GM19193 (cell line): ENCODE data around the gene ZNF593.

Experiments used
- POLR2A ChIP-seq: IDR thresholded peaks from 4 replicates; pipeline ENCODE4 v1.6.1; 2011; ENCODE audit not compliant: insufficient read depth, insufficient read length; ENCODE audit errors: extremely low read depth

Gene ZNF593

DNA sequence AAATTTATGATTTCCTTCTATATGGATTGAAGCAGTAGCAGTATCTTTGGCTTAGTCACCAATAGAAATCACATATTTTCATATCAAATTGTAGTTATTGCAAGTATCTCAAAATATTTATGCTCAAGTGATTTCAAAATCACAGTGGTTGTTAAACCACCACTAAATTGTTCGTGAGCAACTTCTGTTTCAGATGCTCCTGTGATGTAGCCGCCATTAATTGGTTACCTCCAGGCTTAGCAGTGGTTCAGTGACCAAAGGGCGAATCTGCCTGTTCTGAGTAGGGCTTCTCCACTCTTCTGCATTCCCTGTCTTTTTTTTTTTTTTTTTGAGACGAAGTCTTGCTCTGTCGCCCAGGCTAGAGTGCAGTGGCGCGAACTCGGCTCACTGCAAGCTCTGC lies 5.6 kb downstream of the ZNF593 start:
- no peak for TF ChIP-seq POLR2A

DNA sequence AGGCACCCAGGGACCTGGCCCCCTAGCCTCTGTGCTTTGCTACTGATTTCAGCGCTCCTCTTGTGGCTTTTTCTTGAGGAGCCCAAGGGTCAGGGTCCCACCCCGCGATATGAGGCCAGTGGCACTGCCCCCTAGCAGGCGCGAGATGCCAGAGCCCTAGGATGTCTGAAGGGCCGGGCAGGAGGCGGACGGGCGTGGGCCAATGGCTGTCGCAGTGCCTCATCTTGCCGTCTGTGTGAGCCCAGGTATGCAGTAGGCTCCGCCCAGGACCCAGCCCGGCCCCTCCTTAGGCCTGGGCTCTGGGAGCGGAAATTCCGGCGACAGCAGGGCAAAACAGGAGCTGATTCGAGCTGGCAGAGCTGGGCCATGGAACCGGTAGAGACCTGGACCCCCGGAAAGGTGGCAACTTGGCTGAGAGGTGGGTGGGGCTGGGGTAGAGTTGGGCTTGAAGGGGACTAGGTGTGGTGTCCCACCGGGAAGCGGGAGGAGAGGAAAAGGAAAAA lies 7.5 kb downstream of the ZNF593 start, which contains the start of gene CNKSR1:
Gene CNKSR1, plus strand, starts transcription at position 310 of the 503 bp plus-strand sequence. Its CDS starts 57 bp downstream, at position 367.
- TF ChIP-seq POLR2A = no peak

DNA sequence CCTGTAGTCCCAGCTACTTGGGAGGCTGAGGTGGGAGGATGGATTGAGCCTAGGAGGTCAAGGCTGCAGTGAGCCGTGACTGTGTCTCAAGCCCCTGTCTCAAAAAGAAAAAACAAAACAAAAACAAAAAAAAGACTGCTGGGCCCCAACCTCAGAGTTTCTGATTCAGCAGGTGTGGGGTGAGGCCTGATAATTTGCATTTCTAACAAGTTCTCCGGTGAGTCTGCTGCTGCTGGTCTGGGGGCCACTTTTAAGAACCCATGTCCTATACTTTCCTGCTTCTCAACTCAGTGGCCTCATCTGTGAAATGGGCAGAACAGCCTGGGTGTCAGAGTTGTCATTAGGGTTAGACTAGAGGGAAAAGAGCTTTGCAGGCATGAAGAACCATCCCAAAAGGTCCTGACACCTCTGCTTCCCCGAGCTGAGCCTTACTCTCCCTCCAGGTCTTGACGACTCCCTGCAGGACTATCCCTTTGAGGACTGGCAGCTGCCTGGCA lies 10.3 kb downstream of the ZNF593 start:
- no peak for TF ChIP-seq POLR2A

DNA sequence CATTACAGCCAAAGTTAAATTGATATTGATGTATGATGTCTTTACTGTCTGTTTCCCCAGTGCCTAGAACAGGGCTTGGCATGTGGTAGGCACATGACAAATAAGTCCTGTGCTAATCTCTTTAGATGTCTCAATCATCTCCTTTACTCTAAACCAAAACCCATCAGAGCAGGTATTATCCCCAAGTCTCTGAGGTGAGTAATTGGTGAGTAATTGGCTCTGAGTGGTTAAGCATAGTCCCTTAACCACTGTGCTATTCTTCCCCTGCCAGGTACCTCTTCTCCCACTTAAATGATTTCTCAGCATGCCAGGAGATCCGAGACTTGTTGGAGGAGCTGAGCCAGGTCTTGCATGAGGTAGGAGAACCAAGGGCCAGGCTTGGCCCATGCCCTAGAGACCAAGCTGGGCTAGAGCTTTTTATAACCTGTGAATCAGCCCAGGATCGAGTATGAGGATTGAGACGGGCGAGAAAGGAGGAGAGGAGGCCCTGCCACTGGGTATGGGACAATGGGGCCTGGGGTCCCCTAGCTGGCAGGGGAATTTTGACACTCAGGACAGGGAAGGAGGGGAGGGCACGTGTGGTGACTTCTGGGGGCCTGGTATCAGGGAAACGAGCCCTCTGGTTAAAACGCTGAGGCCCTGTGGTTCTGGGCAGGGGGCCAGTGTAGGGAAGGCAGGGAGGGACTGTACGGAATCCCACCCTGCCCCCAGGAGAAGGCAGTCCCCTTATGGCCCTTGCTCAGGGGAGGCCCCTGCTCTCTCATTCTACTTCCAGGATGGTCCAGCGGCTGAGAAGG lies 12.1 kb downstream of the ZNF593 start:
- no peak for TF ChIP-seq POLR2A

DNA sequence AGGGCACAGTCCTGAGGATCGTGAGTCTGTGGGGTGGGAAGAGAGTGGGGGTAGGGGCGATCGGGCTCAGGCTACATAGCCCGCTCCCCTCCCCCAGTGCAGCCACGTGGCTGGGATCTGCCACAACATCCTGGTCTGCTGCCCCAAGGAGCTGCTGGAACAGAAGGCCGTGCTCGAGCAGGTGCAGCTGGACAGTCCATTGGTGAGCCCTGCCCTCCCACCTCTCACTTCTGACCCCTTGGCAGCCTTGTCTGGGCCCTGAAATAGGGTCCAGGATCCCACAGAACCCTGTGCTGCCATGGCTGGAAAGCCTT lies 12.6 kb downstream of the ZNF593 start:
- TF ChIP-seq POLR2A = no peak

DNA sequence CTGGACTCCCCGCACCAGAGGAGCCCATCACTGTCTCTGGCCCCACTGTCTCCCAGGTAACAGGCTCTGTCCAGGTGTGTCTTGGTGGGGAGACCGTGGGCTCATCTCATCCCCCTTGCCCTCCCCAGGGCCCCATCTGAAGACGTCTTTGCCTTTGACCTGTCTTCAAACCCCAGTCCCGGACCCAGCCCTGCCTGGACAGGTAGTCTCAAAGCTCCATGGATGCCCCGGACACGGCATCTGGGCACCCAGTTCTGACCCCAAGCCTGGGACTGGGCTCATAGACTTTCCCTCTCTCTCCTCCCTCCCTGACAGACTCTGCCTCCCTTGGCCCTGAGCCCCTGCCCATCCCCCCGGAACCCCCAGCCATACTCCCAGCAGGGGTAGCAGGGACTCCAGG lies 14.4 kb downstream of the ZNF593 start:
- no peak for TF ChIP-seq POLR2A

DNA sequence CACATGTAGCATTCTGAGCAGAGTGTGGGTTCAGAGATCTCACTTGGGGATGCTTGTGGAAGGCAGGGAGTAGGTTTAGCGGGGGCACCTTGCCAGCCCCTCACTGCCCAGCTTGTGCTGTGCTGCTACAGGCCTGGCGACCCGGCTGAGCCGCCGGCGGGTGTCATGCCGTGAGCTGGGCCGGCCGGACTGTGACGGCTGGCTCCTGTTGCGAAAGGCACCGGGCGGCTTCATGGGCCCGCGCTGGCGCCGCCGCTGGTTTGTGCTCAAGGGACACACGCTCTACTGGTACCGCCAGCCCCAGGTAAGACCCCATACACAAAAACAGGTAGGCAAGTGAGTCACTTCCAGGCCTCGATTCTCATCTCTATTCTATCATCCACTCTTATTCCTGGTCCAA lies 15.2 kb downstream of the ZNF593 start:
- TF ChIP-seq POLR2A = no peak

DNA sequence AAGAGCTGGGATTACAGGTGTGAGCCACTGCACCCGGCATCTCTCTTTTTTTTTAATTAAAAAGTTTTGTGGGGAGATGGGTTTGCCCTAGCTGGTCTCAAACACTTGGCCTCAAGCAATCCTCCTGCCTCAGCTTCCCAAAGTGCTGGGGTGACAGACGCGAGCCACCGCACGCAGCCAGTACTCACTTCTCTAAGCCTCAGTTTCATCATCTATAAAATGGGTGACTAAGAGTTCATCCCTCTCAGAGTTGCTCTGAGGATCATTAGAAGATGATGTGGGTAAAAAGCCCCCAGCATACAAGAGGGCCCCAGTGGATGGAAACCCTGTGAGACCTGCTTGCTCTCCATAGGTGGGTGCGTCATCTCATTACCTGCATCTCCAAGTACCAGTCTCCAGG lies 18.2 kb downstream of the ZNF593 start:
- TF ChIP-seq POLR2A = no peak

DNA sequence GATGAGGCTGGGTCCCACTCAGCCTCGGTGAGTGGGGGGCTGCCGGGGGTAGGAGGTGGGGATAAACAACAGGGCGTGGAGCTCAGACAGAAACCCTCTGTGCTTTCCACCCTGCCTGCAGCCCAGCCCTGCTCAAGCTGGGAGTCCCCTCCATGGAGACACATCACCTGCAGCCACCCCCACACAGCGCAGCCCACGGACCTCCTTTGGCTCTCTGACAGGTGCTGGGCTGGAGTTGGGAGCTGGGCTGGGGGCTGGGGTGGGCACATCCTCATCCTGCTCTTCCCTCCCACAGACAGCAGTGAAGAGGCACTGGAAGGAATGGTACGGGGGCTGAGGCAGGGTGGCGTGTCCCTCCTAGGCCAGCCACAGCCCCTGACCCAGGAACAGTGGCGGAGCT lies 18.8 kb downstream of the ZNF593 start:
- TF ChIP-seq POLR2A = no peak

DNA sequence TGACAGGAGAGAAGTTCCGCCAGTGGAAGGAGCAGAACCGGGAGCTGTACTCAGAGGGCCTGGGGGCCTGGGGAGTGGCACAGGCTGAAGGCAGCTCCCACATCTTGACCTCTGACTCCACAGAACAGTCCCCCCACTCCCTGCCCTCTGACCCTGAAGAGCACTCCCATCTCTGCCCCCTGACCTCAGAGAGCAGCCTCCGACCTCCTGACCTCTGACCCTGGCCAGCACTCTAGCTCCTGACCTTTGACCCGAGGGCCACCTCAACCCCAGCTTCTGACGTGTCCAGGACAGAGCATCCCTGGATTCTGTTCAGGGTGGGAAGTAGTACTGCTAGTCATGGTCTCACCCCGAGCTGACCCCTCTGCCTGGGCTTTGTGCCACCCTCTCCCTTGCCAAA lies 19.6 kb downstream of the ZNF593 start:
- no peak for TF ChIP-seq POLR2A

DNA sequence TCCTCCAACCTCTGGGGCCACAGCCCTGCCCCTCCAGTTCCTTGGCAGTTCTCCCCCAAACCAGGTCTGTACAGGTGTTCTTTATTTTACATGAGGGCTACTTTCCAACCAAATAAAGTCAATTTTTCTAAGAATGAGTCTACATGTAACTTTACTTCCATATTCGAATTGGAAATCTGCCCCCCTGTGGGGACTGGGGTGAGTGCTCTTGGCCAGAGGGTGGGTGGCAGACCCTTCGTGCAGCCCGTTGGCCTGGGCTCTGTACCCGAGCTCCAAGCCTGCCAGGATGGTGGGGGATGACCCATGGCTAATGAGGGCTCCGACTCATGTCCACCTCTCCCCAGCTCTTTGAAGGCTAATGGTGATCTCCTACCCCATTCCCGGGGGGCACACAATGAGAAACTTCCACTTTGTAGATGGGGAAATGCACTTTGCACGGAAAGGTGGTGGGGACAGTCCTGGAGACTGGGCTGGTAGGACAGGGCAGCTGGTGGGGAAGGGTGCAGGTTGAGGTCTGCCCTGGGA lies 20.1 kb downstream of the ZNF593 start:
- TF ChIP-seq POLR2A = no peak

DNA sequence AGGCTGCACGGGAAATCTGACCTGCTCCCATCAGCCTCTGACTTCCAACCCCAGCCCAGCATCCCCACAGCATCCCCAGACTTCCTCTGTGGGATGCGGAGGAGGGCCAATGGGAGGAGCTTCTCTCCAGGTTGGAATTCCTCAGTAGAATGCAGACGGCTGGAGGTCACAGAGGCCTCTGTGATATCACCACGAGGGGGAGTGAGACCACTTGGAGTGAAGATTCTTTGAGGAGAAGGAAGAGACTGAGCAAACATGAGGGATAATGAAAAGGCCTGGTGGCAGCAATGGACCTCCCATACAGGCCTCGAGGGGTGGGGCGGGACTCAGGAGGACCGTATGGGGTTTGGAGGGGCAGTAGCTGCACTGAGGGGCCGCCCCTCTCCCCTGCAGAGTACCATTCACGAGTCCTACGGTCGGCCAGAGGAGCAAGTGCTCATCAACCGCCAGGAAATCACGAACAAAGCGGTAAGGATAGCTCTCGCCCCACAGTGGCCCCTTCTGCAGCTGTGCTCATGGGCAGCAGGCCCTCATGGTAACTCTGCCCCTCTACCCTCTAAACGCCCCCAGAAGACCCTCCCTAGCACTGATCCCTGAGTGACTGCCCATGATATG lies 20.8 kb downstream of the ZNF593 start, which contains the start of gene CATSPER4:
Gene CATSPER4, plus strand, starts transcription at position 230 of the 615 bp plus-strand sequence. Its CDS starts 26 bp downstream, at position 256.
- TF ChIP-seq POLR2A = no peak

DNA sequence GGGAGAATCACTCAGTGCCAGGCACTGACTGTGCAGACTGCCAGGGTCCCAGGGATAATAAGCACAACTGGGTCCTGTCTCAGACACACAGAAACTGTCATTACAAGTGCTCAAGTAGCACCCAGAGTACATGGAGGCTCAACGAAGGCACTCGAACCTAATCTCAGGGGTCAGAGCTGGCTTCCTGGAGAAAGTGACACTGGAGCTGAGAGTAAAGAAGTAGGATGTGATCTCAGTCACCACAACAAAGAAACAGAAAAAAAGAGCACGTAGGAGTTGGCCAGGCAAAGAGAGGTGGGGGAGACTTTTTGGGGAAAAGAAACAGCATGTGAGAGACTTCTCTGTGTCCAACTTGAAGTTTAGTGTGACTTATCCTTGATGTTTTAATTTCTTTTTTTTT lies 22.0 kb downstream of the ZNF593 start:
- no peak for TF ChIP-seq POLR2A

DNA sequence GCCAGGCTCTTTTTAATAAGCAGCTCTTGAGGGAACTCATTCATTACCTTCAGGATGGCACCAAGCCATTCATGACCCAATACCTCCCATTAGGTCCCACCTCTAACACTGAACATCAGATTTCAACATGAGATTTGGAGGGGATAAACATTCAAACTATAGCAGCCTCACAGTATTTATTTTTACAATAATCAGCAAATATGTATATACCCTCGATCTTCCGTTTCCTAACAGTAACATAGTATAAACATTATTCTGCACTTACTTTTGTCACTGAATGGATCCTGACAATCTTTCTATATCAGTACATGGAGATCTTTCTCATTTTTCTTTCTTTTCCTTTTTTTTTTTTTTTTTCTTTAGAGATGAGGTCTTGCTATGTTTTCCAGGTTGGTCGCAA lies 26.1 kb downstream of the ZNF593 start:
- no peak for TF ChIP-seq POLR2A

DNA sequence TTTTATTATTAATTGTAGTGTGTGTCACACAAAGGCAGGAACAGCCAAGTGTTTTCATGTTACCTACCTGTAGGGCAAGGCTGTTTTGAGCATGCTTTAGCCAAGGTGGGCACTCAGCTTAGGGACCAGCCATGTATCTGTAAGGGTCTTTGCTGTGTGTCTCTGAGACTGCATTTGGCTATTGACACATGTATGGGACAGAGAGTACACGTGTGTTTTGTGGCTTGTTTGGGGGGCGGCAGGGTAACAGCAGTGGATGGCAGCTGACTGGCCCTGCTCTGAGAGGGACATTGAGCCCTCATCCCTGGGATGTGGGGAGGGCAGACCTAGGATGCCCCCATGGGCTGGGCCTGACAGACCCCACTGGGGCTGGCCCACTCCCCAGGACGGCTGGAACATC lies 27.6 kb downstream of the ZNF593 start:
- no peak for TF ChIP-seq POLR2A

DNA sequence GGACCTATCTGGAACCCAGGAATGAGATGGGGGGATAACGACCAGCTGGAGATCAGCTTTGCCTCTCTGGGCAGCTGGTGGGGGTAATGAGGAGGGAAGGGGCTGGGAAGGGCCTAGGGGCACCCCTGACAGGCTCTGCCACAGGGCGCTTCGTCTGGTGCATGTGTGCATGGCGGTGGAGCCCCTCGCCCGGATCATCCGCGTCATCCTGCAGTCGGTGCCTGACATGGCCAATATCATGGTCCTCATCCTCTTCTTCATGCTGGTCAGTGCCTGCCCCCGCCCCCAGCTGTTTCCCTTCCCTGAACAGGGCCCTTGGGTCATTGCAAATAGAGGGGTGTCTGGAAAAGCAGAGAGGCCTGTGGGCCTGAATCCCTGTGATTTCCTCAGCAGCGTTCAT lies 28.1 kb downstream of the ZNF593 start:
- TF ChIP-seq POLR2A = no peak
